Duodenal mucosa (tissue), 2 donors: ENCODE data around the gene PRDM11.

Source experiments
- H3K27ac ChIP-seq: one replicate; pipeline ENCODE4 v1.7.0; 2013; ENCODE audit warnings: low read depth, low read length
- H3K27me3 ChIP-seq, 2 donors: one replicate each; pipeline ENCODE4 v1.7.0; 2013; ENCODE audit warnings: low read length in 2 of 2, control low read depth in 1 of 2; ENCODE audit not compliant: insufficient read depth in 2 of 2, control insufficient read depth in 1 of 2
- H3K36me3 ChIP-seq, 2 donors: one replicate each; pipeline ENCODE4 v1.7.0; 2013; ENCODE audit warnings: low read length in 2 of 2, control low read depth in 1 of 2; ENCODE audit not compliant: insufficient read depth in 2 of 2, control insufficient read depth in 1 of 2
- H3K4me1 ChIP-seq, 2 donors: one replicate each; pipeline ENCODE4 v1.7.0; 2013; ENCODE audit warnings: low read length in 2 of 2, control low read depth in 1 of 2; ENCODE audit not compliant: insufficient read depth in 2 of 2, control insufficient read depth in 1 of 2
- H3K4me3 ChIP-seq, 2 donors: one replicate each; pipeline ENCODE4 v1.7.0; 2013; ENCODE audit warnings: low read length in 2 of 2, low read depth in 1 of 2
- H3K9ac ChIP-seq, 2 donors: one replicate each; pipeline ENCODE4 v1.7.0; 2013; ENCODE audit warnings: low read length in 2 of 2, low read depth in 1 of 2
- H3K9me3 ChIP-seq, 2 donors: one replicate each; pipeline ENCODE4 v1.7.0; 2013; ENCODE audit warnings: low read length in 2 of 2, control low read depth in 1 of 2; ENCODE audit not compliant: control insufficient read depth in 1 of 2

PRDM11 gene

DNA sequence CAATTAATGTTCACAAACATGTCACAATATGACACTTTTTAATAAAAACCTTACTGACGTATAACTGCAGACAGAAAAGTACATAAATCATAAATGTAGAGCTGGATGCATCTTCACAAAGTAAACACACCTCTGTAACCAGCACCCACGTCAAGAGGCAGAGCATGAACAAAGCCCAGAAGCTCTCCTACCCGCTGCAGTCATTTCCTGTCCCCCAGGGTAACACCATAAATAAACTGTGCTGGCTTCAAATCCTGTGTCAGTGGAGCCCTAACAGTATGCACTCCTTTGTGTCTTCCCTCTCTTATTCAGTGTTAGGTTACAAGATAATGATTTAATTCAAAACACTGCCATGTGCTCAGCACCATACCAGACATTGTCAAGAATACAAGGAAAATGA is 134.0 kb downstream of the PRDM11 start:
- H3K27me3 ChIP-seq: peaks cover 0 to 2% of the 10 kb centered on the region in 2 donors
- peaks cover 0 to 5% of the 10 kb centered on the region in 2 donors for H3K4me1 ChIP-seq
- H3K27ac ChIP-seq: no peak overlapping the region
- H3K9ac ChIP-seq: no peak overlapping the region
- no peaks in the 10 kb centered on the region for H3K36me3 ChIP-seq
- H3K9me3 ChIP-seq: no peaks in the 10 kb centered on the region
- H3K4me3 ChIP-seq: no peak overlapping the region

DNA sequence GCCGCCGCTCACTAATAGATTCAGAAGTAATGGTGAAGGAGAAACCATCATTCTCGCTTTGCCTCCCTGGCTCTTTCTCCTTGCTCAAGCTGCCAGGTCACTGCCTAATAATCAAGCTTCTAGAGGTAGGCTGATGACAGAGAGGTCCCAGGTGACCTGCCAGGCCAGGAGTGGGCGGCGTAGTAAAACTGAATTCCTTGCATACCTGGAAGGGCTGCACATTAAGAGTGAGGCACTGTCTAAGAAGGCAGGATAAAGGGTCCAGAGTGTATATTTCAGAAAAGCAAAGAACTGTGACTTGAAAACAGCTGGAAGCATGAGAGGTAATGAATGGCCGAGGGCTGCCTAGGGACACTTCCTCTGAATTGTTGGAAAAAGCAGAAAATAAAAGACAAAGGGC is 135.6 kb downstream of the PRDM11 start:
- Histone ChIP-seq H3K36me3 (no peaks in the 10 kb centered on the region), H3K4me3 (no peak overlapping the region), H3K9ac (no peak overlapping the region), H3K27ac (no peak overlapping the region), H3K4me1 (peaks cover 0 to 5% of the 10 kb centered on the region in 2 donors), H3K27me3 (peaks cover 0 to 5% of the 10 kb centered on the region in 2 donors), H3K9me3 (no peaks in the 10 kb centered on the region)
